ENCODE measurements around the gene CYYR1.

The CYYR1 gene

DNA sequence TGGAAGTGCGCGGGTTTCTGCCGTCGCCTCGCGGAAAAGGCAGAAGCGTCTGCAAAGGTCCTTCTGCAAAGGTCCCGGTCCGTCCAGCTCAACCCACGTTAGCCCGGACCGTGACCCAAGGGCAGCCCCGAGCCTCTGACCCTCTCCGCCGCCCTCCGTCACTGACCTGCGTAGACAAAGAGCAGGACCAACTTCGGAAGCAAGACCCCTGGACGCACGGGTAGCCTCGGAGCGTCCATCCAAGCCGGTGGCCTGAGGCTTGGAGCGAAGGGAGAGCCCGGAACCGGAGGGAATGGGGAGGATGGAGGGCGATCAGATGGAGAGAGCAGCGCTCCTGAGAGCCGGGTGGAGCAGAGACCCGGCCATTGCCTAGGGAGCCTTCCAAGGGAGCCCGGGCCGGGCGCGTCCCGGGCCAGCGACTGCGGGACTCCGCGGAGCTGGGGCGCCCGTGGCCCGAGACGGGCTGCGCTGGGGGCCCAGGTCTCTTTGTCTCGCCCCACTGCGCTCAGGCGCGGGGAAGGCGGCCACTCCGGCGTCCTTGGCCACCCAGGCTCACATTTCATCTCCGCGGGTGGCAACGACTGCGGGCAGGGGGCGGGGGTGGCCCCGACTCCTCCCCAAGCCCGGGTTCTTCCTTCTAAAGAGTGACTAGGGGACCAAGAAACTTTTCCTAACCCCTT, at the start of gene CYYR1:
TSS of gene CYYR1 (minus strand) at position 585 of the 680 bp plus-strand sequence. CDS start at position 239, 346 bp downstream.
- DNase-seq: peak in 2 of 3 donors; percentile 18 to 21

DNA sequence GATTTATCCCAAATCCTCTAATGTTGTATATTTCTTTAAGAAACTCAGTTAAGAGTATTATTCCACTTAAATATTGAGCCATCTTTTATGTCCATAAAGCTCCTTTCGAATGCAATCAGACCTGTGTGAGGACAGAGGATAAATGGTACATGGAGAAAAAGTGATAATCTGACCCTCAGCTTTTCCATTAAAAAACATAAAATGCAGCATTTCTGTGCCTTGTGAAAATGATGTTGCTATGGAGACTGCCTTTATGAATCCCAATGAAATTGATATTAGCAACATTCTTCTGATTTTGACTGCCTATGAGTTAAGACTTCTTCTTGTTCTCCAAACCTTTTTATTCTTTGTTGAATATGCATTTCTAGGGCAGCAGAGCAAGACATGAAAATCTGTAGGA, 44.1 kb upstream of the CYYR1 start:
- DNase-seq: no peak

DNA sequence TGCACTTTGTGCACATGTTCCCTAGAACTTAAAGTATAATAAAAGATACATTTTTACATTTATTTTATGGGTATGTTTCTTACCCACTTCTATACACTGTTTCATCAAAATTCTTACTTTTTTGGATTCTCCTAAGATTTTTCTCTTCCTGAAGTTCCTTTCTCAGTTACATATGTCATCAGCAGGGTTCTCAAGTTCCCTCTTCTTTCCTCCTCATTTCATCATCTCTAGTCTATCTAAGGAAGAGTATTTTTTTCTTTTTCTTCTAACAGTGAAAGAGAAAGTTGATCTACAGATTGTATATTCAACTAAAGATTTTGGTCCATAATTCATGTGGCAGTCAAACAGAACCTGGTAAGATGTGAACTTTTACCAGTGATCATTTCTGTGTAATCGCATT, 41.2 kb upstream of the CYYR1 start:
- peak in 1 of 3 donors; percentile 4 for DNase-seq

DNA sequence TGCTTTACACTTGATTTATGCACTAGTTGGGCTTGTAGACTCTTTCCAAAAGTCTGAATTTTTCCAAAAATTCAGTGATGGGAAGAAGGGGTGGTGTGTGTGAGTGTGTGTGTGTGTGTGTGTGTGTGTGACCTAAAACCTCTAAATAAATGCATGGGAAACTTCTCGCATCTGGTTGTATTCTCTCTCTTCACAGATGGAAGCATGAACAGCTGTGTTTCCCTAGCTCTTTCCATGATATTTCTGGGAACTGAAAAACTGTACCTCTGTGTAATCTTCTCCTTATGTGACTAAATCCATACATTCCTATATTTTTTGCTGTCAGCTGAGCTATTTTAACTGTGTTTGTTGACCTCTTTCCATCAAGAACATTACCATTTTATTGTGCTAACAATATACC, 26.2 kb upstream of the CYYR1 start:
- DNase-seq: no peak

DNA sequence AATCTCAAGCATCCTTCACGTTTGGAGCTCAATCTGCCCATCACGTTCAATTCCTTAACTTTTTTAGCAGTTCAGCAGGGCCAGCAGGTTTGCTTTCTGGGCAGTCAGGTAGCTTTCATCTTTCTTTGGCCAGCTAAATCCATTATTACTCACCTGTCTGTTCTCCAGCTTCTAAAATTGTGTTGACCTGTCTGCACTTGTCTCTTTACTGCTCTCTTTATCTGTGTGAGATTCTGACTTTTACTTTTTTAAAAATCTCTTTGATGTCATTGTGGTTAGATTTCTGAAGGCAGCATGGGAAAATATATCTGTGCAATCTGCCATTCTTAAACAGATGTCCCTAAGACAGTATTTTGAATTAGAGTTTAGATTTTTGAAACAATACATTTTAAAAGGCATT, 24.9 kb upstream of the CYYR1 start:
- no peak for DNase-seq

DNA sequence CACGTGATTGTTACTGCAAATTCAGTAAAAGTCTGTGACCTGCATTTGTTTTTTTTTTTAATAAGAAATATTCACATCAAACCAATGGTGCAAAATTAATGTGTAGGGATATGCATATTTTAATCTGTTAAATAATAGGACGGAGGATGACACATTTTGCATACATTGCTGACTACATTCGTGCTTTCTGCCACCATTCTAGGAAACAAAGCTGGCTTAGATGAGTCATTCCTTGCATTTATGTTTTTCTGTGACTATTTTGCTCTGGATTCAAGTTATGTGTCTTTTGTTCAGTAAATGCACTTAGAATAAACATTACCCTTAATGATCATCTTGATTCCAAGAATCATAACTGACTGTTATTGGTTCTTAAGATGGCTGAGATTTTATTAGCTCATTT, 23.9 kb upstream of the CYYR1 start:
- no peak for DNase-seq

DNA sequence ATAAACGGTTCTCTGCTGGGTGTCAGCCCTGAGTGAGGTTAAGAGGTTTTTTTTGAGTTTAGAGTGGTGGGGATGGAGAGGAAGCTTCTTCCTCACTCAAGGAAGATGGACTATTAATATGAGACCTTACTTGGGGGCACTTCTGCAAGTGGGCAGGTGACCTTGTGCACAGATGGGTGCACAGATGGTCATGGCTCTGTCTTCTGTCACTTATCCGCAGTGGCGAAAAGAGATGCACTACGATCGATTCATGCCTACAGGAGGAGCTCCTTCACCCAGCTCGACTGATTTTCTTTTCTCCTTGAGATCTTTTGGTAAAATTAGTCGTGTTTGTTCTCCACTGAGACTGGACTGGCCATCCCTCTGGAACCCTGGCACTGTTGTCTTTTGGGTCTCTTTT, 22.9 kb upstream of the CYYR1 start:
- DNase-seq: no peak

DNA sequence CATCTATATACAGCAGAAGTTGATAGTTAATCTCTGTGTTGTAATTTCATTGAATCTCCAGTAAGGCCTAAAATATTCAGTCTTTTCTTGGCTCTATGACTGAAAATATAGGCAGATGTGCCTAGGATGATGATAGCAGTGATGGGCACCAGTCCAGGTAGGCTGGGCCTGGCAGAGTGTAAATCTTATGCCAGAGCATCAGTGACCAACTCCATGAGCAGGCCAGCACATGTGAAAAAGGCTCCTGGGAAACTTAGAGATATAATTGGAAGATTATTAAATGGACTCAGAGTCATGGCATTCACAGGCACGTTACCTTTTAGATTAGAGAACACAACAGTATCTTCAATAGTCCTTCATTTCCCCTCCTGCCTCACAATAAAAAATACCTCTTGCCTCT, 20.7 kb upstream of the CYYR1 start:
- no peak for DNase-seq

DNA sequence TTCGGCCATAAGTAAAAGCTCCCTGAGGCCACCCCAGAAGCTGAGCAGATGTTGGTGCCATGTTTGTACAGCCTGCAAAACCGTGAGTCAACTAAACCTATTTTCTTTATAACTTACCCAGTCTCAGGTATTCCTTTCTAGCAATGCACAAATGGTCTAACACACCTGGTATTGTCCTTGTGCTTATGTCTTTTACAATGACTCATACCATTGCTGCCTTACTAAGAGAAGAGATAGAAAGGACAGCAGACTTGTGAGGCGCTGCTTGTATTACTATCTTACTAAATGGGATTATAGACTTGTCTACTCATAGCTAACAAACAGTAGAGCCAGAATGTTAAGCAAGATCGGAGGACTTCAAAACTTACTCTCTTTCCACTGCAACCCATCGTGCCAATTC, 18.5 kb upstream of the CYYR1 start:
- no peak for DNase-seq

DNA sequence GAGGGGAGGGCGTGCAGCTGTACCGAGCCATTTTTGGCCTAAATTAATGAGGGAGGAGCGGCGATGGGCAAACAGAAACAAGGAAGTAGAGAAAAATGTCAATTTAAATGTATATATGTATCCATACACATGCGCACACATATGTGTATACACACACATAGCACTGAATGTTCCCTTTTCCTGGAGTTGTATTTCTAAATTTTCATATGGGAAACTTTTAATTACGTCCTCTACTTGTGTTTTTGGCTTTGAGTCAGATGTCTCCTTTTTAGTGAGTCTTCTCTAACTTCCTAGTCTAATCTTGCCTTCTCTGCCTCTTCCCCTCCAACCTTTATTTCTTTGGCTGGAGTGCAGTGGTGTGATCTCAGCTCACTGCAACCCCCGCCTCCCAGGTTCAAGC, 15.4 kb upstream of the CYYR1 start:
- DNase-seq: no peak

DNA sequence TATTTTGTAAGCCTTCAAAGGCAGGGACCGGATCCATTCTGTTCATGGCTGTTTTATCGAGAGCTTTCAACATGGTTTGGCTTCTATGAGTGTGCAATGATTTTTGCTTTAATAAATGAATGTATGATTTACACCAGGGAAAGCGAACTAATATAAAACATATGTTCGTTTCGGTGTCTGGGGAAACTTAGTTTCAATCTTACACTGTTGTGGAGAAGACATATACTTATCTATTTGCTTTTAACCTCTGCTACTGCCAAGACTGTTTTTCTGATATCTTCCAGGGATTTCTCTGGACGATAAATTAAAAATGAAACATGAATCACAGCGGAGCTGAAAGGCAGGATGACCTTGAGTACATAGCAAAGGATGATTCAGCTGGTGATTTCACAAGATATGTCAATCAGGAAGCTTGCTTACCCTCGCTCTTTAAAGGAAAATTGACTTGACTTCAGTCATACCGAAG, 14.7 kb upstream of the CYYR1 start:
- DNase-seq: peak; percentile 8 to 72 (median 36)

DNA sequence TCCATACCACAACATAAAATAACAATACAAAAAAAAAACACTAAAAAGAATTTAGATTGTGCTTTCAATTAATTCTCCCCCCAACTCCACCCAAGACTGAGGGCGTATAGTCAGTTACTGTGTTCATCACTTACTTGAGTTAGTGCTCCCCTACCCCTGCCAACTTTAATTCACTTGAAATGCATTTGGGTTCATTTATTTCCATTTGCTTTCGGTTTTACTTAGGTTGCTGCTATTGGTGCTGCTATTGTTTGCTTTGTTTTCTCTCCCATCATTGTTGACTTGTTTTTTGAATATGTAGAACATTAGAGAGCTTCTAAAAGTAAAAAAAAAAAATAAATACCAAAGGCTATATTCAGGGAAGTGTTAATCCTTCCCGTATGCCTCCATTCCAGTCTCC, 10.7 kb upstream of the CYYR1 start:
- DNase-seq: no peak

DNA sequence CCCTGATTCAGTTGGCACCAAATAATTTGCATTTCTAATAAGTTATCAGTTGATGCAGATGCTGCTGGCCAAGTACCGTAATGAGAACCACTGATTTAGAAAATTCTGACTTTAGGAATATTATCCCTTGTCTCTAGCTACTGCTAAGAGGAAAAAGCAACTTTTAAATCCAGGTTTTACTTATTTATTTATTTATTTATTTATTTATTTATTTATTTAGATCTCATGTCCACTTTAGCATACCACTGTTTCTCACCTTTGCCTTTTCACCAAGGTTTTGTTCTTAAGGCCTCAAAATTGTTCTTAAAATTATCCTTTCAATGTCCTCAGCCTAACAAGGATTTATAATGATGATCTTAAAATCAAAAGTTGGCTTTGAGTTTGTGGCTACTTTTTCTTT, 8.7 kb upstream of the CYYR1 start:
- DNase-seq: no peak

DNA sequence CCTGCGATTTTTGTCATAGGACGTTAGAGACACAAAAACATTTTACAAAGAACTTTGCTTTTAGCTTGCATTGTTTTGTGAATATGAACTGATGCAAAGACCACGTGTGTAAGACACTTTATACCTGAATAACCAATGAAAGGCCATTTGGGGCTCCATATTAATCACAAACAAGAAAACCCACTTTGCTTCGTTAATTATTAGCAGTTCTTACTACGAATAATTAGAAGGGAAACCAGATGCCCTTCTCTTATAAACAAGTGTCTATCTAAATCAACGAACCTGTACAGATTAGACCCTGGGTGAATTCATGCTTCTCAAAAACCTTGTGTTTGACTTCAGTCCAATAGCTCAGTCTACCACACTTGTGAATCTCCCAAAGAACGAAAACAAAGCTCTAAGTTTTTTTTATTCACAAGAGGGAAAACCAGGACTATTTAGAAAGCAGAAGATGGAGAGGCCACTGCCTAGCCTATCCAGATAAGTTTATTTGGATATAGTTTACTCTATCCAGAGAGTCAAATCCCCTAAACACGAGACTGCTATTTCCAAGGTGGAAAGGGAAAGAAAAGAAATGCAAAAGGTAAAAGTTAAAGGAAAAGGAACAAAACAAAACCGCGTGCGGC, 897 bp downstream of the CYYR1 start:
- no peak for DNase-seq

DNA sequence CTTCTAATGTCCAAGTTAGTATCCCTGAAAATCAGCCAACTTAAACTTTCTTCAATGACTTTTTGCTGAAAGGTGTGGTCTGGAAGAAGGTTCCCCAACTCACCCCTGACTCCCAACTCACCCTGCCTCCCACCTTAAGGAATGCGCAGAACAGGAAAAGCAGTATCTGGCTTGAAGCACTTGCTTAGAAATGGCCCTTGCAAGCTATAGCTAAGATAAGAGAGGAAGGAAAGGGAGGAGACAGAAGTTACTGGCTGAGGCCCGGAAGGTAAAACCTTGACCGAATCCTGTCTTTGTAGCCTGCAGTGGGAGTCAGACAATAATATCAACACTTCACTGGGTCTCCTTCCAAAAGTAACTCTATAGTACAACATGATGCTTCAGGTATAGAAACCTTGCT, 2.9 kb downstream of the CYYR1 start:
- no peak for DNase-seq

DNA sequence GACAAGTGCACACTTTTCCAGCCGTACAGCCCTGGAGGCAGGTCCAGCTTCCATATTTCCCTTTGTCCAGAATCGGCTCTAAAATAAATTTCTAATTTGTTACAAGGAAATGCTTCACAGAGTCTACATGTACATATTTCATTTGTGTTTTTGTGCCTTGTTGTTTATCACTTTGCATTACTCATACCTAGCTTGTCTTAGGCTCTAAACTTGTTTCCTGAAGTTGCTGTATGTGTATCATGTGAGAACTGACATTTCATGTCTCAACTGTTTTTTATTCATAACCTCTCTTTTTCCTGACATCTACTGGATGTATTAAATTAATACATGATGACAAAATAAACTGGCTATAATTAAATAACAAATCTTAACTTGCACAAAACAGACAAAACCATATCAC, 7.5 kb downstream of the CYYR1 start:
- peak in 1 of 3 donors; percentile 30 for DNase-seq

DNA sequence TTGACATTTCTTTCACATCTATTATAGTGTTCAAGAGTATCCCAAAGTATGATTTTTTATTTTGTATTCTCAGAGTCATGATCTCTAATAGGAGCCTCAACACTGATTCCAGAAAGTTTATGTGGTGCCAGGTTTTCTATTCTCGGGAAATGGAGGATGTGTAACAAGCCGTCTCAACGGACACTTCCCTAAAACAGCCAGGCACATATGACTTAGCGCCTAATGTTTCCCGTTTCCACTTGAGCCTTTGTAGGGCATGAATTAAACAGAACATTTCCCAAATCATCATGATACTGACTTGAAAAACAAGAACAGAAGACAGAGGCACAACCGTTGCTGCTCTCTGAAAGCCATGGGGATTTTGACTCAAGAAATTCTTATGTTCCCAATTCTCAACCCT, 8.0 kb downstream of the CYYR1 start:
- peak; percentile 39 to 72 (median 67) for DNase-seq

DNA sequence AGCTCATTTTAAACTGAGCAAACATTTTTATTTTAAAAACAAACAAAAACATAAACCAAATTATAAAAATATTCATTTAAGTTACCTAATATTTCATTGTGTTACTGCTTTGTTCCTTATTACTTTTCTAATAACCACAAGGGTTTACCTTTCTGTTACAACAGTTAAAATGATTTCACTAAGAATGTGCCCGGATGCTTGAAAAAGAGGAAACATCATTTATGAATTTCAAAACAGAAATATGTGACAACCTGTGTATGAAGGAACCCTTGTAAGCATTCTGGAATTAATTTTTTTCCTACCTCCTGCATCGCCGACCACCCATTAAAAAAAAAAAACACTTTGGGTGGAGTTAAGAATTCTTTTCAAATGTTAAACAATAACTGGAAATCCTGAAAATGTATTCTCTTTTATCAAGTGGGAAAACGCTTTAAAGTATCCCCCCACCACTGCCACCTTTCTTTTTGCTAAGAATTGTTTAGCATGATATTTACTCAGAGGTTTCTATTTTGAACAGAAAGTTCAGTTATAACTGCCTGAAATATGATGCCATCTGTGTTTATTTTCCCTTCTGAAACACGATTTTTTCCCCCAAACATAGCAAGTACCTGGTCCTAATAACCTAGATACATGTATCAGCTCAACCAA, 9.1 kb downstream of the CYYR1 start:
- peak in 1 of 3 donors; percentile 21 for DNase-seq

DNA sequence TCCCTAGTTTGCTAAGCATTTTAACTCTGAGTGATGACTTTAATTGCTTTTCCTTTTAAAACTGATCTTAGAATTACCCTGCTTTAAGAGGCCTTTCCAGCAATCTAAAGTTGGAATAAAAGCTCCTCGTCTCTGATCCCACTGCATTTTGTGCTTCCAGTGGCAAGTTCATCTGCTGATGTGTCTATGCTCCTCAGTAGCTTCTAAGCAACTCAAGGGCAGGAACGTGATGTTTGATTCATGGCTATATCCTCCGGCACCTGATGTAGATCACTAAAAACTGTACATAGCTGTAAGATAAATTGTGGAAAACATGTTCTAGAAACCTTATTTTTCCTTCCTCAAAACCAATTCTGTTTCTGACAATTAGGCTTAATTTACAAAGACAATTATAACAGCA, 12.5 kb downstream of the CYYR1 start:
- no peak for DNase-seq

DNA sequence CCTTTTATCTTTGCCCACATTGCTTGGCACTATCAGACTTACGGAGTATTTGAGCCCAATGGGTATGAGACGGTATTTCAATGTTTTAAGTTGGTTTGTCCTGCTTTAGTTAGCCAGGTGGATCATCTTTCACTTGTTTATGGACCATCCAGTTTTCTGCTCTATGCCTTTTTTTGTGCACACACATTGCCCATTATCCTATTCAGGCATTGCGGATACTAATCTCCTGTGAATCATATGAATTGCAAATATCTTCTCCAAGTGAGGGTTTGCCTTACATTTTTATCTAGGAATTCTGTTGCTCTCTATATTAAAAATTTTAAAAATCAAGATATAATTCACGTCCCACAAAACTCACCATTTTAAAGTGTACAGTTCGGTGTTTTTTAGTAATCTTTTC, 14.0 kb downstream of the CYYR1 start:
- DNase-seq: no peak

DNA sequence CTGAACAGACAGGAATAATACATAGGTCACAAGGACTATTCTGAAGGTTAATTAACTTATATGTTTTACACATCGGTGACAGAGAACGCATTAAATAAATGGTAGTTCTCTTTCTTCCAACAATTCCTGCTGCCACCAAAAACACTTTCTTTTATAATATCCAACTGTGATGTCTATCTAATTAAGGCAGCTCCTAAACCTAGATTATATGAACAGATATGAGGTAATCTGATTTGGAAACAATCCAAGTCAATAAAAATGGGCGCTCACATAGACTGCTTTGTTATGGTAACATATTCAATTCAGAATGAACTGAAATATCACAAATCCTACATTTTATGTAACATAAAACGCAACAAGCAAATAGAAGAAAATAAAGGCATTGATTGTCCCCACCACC, 16.0 kb downstream of the CYYR1 start:
- no peak for DNase-seq

DNA sequence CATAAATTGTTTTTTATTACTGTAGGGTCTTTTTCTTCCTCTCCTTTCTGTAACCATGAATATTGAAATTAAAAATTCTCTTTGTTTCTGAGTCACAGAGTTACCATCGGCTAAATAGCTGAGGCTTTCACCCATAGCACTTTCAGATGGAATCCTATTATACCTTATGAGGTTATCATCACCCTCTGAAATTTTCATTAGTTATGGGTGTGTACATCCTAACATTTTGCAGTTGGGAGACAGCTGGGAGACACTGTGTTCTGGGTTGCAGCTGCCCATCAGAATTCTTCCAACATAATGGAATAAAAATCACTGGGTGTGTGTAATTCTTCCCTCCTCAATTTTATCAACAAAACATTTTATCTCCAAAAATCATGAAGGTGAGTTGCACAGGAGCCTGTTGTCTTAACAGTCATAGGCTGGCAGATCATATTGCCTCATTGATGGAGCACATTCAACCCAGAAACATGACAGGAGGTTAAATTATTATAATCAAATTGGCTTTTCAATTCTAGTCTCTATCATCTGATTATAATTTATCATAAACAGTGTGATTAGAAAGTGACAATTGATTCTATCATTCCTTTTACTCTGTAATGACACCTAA, 17.4 kb downstream of the CYYR1 start:
- no peak for DNase-seq

DNA sequence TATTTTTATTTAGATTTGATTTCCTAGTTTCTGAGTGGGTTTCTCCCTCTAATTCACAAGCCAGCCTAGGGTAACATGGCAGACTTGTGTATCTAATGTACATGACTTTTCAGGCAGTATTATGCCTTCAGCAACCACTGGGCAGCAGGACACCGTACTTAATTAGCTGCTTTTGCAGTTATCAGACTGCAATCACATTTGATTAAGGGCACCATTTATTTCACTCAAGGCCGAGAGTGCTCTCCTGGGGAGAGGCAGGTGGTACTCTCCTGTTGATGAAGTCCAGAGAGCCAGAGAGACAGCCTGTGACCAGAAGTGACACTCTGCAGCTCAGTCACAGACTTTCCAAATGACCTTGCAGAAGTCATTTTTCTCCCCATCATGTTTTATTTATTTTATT, 18.7 kb downstream of the CYYR1 start:
- no peak for DNase-seq

DNA sequence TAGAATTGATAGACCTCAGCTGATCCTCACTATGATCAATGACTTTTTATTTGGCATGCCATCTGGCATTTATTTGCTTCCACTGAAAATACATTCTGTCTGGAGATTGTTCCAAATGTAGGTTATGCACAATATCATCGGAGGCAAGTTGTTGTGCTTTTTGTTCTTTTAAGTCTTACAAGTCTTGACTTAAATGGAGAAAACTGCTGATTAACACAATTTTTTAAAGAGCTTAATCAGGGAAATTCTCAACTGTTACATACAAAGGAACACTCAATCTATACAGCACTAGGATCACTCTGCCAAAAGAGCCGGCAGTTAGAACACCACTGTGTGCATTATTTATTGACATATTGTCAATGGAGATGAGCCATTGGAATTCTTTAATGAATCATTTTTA, 19.2 kb downstream of the CYYR1 start:
- DNase-seq: no peak
